Brain pericyte (primary cell): ENCODE measurements around the gene ZNF436.
A peak's percentile ranks its signal among the peaks of the same experiment; 100 is the strongest.

Experiments
- DNase-seq: peaks from one replicate; pipeline ENCODE4 v3.0.0-alpha.2; 2012; ENCODE audit warnings: low read depth, low spot score

The ZNF436 gene

GRCh38 chr1:23366598-23366997 lies 3.0 kb downstream of the ZNF436 start:
- no peak for DNase-seq

GRCh38 chr1:23366146-23366545 lies 3.5 kb downstream of the ZNF436 start:
- no peak for DNase-seq

- no peak for DNase-seq
Measured at GRCh38 chr1:23362218-23362713, 7.4 kb downstream of the ZNF436 start.

GRCh38 chr1:23358310-23358875 lies 11.2 kb downstream of the ZNF436 start:
- DNase-seq, result no peak

GRCh38 chr1:23357138-23357908 lies 12.3 kb downstream of the ZNF436 start:
- DNase-seq, result no peak

GRCh38 chr1:23356471-23357137 lies 13.0 kb downstream of the ZNF436 start:
- DNase-seq, result no peak

- DNase-seq, result no peak
Measured at GRCh38 chr1:23354245-23354644, 15.4 kb downstream of the ZNF436 start.

GRCh38 chr1:23352096-23352695 lies 17.4 kb downstream of the ZNF436 start:
- no peak for DNase-seq

- DNase-seq, result no peak
Measured at GRCh38 chr1:23345920-23346319, 23.7 kb downstream of the ZNF436 start.

- no peak for DNase-seq
Measured at GRCh38 chr1:23344987-23345472, 24.6 kb downstream of the ZNF436 start.

- DNase-seq, result peak; percentile 99
Measured at GRCh38 chr1:23344111-23344986, 25.3 kb downstream of the ZNF436 start, which contains the start of gene HNRNPR. Gene HNRNPR, minus strand, starts transcription at chr1:23344284. Its CDS starts 3,276 bp downstream, at chr1:23341008.

- DNase-seq, result no peak
Measured at GRCh38 chr1:23343221-23344110, 26.2 kb downstream of the ZNF436 start.

- no peak for DNase-seq
Measured at GRCh38 chr1:23341931-23342692, 27.5 kb downstream of the ZNF436 start.

GRCh38 chr1:23339632-23340031 lies 30.0 kb downstream of the ZNF436 start:
- DNase-seq, result no peak

GRCh38 chr1:23337869-23338268 lies 31.8 kb downstream of the ZNF436 start:
- no peak for DNase-seq

GRCh38 chr1:23331713-23332112 lies 37.9 kb downstream of the ZNF436 start:
- no peak for DNase-seq

- DNase-seq, result no peak
Measured at GRCh38 chr1:23330846-23331245, 38.8 kb downstream of the ZNF436 start.

GRCh38 chr1:23325393-23325792 lies 44.2 kb downstream of the ZNF436 start:
- no peak for DNase-seq

- no peak for DNase-seq
Measured at GRCh38 chr1:23322770-23323169, 46.9 kb downstream of the ZNF436 start.
